Stimulated activated CD4-positive, alpha-beta T cell treated with anti-CD3 and anti-CD28 coated beads, TNF-alpha, amount 100 ng/mL, for 24 hours (primary cell): Measurements from ENCODE around the gene PISD.
"Not testable (repeated sequence)": the region's sequence is repeated elsewhere in the genome, so short reads cannot be mapped to it uniquely, and the experiment has no call there.

ENCODE experiments used
- DNase-seq, 3 experiments: peaks; one replicate each; pipeline ENCODE4 v3.0.0-alpha.2; 2020; ENCODE audit warnings: low read depth in 3 of 3

PISD gene

GRCh38 chr22:31607696-31608095 is 54.3 kb downstream of the PISD start:
- no peak for DNase-seq

- DNase-seq = no peak
These were observed 56.0 kb downstream of the PISD start for GRCh38 chr22:31605851-31606585.

- no peak for DNase-seq
These were observed 57.0 kb downstream of the PISD start for GRCh38 chr22:31604746-31605705.

- DNase-seq = no peak
These were observed 57.8 kb downstream of the PISD start for GRCh38 chr22:31604137-31604705.

- no peak for DNase-seq
These were observed 58.4 kb downstream of the PISD start for GRCh38 chr22:31603574-31603973.

GRCh38 chr22:31603081-31603525 is 58.9 kb downstream of the PISD start:
- DNase-seq = no peak

GRCh38 chr22:31602259-31602952 is 59.6 kb downstream of the PISD start:
- DNase-seq = no peak

- DNase-seq = no peak
These were observed 66.7 kb downstream of the PISD start for GRCh38 chr22:31595271-31595670.

GRCh38 chr22:31590161-31590560 is 71.9 kb downstream of the PISD start:
- DNase-seq = not testable (repeated sequence)

GRCh38 chr22:31588970-31589675 is 72.9 kb downstream of the PISD start:
- no peak for DNase-seq

GRCh38 chr22:31586137-31586920 is 75.7 kb downstream of the PISD start:
- no peak for DNase-seq

- peak in 1 of 3 experiments; percentile 9 for DNase-seq
These were observed 76.7 kb downstream of the PISD start for GRCh38 chr22:31585161-31585859.

GRCh38 chr22:31584804-31585160 is 77.2 kb downstream of the PISD start:
- no peak for DNase-seq

- no peak for DNase-seq
These were observed 78.0 kb downstream of the PISD start for GRCh38 chr22:31583861-31584485.

GRCh38 chr22:31579835-31580242 is 82.2 kb downstream of the PISD start:
- DNase-seq = no peak

GRCh38 chr22:31578171-31578570 is 83.8 kb downstream of the PISD start:
- no peak for DNase-seq

- DNase-seq = no peak
These were observed 84.3 kb downstream of the PISD start for GRCh38 chr22:31577711-31578110.

GRCh38 chr22:31575190-31575589 is 86.8 kb downstream of the PISD start:
- no peak for DNase-seq

GRCh38 chr22:31574055-31574670 is 87.9 kb downstream of the PISD start:
- no peak for DNase-seq
